Colonic mucosa (tissue), 4 donors: ENCODE data around the gene RACGAP1. TPM values are rescaled to one million over a fixed set of nuclear protein-coding genes. Genes with fewer than 3 reads are reported as not detected.

ENCODE experiments used
- DNase-seq: peaks from one replicate; pipeline ENCODE4 v3.0.0-alpha.2; 2020
- H3K27ac ChIP-seq: fragments of 200-600 bp; one replicate; pipeline ENCODE4 v1.8.0; 2021
- H3K27me3 ChIP-seq: fragments of 200-600 bp; one replicate; pipeline ENCODE4 v1.8.0; 2021
- H3K36me3 ChIP-seq: fragments of 200-600 bp; one replicate; pipeline ENCODE4 v1.8.0; 2021
- H3K4me1 ChIP-seq: fragments of 200-600 bp; one replicate; pipeline ENCODE4 v1.8.0; 2021; ENCODE audit warnings: mild to moderate bottlenecking
- H3K4me3 ChIP-seq: fragments of 200-600 bp; one replicate; pipeline ENCODE4 v1.8.0; 2021
- H3K9ac ChIP-seq, 2 donors: one replicate each; pipeline ENCODE4 v1.7.0; 2013; ENCODE audit warnings: control low read depth in 2 of 2, low read depth in 2 of 2, low read length in 2 of 2
- H3K9me3 ChIP-seq: fragments of 200-600 bp; one replicate; pipeline ENCODE4 v1.8.0; 2021
- CTCF ChIP-seq: fragments of 200-600 bp; IDR thresholded peaks from one replicate; pipeline ENCODE4 v1.8.0; 2022; ENCODE audit warnings: antibody characterized with exemption, mild to moderate bottlenecking
- intact Hi-C: fragments of 100-400 bp; cut with DNase I; formaldehyde crosslinking; loops from one replicate; pipeline ENCODE4 v1.14.1; 2022
- total RNA-seq, 2 donors: library from RNA; stranded (reverse); fragmentation: NEBNext Ultra II Directional in 1 of 2; extraction: Animal tissue kit (Norgen Biotek cat#: 25700) in 1 of 2; gene quantifications; one replicate each; pipeline ENCODE4 v1.2.1, GENCODE V29; 2021
- donor health status: healthy.
- donor health status: DM: no; HTN: no; CAD: no.
- donor health status: DM: no; HTN: no; CAD: no.

RACGAP1 gene
- total RNA-seq, 2 donors from 2014 or later: 36.2 to 83.8 TPM

- Histone ChIP-seq H3K27me3 (no peaks in the 10 kb centered on the region), H3K27ac (no peak overlapping the region), H3K9me3 (no peaks in the 10 kb centered on the region), H3K4me1 (no peaks in the 10 kb centered on the region), H3K9ac (no peak overlapping the region), H3K36me3 (no peaks in the 10 kb centered on the region), H3K4me3 (no peak overlapping the region)
- intact Hi-C loops: no loop called here
- DNase-seq: no peak
- no peak for TF ChIP-seq CTCF
Measured at GRCh38 chr12:49985981-49986380, 39.3 kb downstream of the RACGAP1 start.

- Histone ChIP-seq H3K4me3 (no peak overlapping the region), H3K36me3 (no peaks in the 10 kb centered on the region), H3K4me1 (no peaks in the 10 kb centered on the region), H3K9ac (no peak overlapping the region), H3K27ac (no peak overlapping the region), H3K27me3 (no peaks in the 10 kb centered on the region), H3K9me3 (no peaks in the 10 kb centered on the region)
- TF ChIP-seq CTCF: no peak
- no peak for DNase-seq
- intact Hi-C loops: no loop called here
Measured at GRCh38 chr12:49984476-49985359, 40.6 kb downstream of the RACGAP1 start.

GRCh38 chr12:49983892-49984291 is 41.4 kb downstream of the RACGAP1 start:
- intact Hi-C loops: no loop called here
- no peak overlapping the region for H3K9ac ChIP-seq
- no peaks in the 10 kb centered on the region for H3K36me3 ChIP-seq
- no peak overlapping the region for H3K4me3 ChIP-seq
- H3K4me1 ChIP-seq: no peaks in the 10 kb centered on the region
- no peaks in the 10 kb centered on the region for H3K27me3 ChIP-seq
- DNase-seq: no peak
- no peak overlapping the region for H3K27ac ChIP-seq
- no peaks in the 10 kb centered on the region for H3K9me3 ChIP-seq
- TF ChIP-seq CTCF: no peak

GRCh38 chr12:49982246-49983087 is 42.8 kb downstream of the RACGAP1 start:
- Histone ChIP-seq H3K9me3 (no peaks in the 10 kb centered on the region), H3K27me3 (no peaks in the 10 kb centered on the region), H3K9ac (no peak overlapping the region), H3K27ac (no peak overlapping the region), H3K4me3 (no peak overlapping the region), H3K36me3 (no peaks in the 10 kb centered on the region), H3K4me1 (no peaks in the 10 kb centered on the region)
- intact Hi-C loops: no loop called here
- TF ChIP-seq CTCF: no peak
- no peak for DNase-seq

GRCh38 chr12:49980501-49981349 is 44.6 kb downstream of the RACGAP1 start:
- H3K9ac ChIP-seq: no peak overlapping the region
- no peak for TF ChIP-seq CTCF
- intact Hi-C loops: no loop called here

More at GRCh38 chr12:49980501-49981349, 44.6 kb downstream of the RACGAP1 start:
- Histone ChIP-seq H3K27me3 (no peaks in the 10 kb centered on the region), H3K4me3 (no peak overlapping the region), H3K4me1 (no peaks in the 10 kb centered on the region), H3K36me3 (no peaks in the 10 kb centered on the region), H3K9me3 (no peaks in the 10 kb centered on the region), H3K27ac (no peak overlapping the region)
- DNase-seq: no peak
